ENCODE measurements around the gene CLN6.

The CLN6 gene

DNA sequence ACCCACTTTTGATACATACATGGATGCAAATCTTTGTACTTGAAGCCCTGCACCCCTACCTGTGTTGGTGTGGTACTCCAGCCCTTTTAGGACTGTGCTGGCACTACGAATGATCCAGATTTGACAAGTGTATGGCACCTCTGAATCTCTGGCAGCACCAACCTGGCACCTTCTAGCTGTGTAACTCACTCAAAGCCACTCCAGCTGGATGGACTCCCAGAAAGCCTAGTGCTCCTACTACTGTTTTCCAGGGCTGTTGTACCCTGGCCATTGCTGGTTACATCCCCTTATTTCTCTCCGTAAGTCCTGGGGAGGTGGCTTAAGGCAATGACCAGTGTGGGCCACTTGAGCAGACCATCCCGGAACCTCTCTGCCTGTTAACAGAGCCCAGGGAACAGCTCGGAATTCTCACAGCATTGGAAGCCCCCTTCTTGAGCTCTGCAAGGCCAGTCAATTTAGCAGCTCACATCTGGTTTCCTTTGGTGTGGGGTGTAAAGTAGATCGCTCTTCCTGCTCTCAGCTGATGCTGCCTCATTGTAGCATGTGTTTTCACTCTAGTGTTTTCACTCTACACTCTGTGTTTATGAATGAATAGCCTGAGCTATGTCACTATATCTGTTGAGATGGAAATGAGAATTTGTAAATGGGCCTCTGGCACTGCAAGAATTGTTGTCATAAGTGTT, 36.6 kb downstream of the CLN6 start:
- Histone ChIP-seq H3K27me3 (ENCODE audit: control insufficient read depth in 2 of 2, insufficient read depth in 2 of 2, low read length in 2 of 2) (no peaks in the 10 kb centered on the region), H3K4me3 (ENCODE audit: low read length in 2 of 2) (no peak overlapping the region), H3K9ac (ENCODE audit: low read depth in 1 of 2, low read length in 2 of 2) (no peak overlapping the region), H3K36me3 (ENCODE audit: control insufficient read depth in 2 of 2, insufficient read depth in 2 of 2, low read length in 2 of 2) (peaks cover 35 to 41% of the 10 kb centered on the region in 2 donors), H3K4me1 (ENCODE audit: control insufficient read depth in 2 of 2, insufficient read depth in 2 of 2, low read length in 2 of 2) (peaks cover 7 to 15% of the 10 kb centered on the region in 2 donors), H3K9me3 (ENCODE audit: control insufficient read depth in 2 of 2, low read length in 2 of 2) (no peaks in the 10 kb centered on the region), H3K27ac (ENCODE audit: low read depth in 2 of 2, low read length in 2 of 2) (no peak overlapping the region)

DNA sequence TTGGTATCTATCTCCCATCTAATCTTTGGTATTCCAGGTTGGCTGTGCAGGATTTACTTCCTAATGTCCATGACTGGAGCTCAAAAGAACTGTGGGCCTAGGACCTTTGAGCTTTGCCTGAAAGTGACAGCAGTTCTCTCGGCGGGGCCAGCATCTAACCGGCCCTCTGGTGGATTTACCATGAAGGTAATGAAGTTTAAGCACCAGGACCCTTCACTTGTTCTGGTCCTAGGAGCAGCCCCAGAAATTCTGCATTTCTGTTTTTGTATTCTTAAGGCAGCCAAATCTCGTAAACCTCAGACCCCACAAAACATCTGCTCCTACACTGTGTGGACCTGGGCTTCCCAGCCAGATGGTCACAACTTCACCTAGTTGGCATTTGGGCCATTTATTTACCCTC, 37.4 kb downstream of the CLN6 start:
- no peak overlapping the region for H3K9ac ChIP-seq (ENCODE audit: low read depth in 1 of 2, low read length in 2 of 2)
- no peak overlapping the region for H3K4me3 ChIP-seq (ENCODE audit: low read length in 2 of 2)
- H3K4me1 ChIP-seq (ENCODE audit: control insufficient read depth in 2 of 2, insufficient read depth in 2 of 2, low read length in 2 of 2), result peaks cover 12 to 21% of the 10 kb centered on the region in 2 donors
- H3K27ac ChIP-seq (ENCODE audit: low read depth in 2 of 2, low read length in 2 of 2), result no peak overlapping the region
- H3K36me3 ChIP-seq (ENCODE audit: control insufficient read depth in 2 of 2, insufficient read depth in 2 of 2, low read length in 2 of 2), result peaks cover 29 to 38% of the 10 kb centered on the region in 2 donors
- no peaks in the 10 kb centered on the region for H3K9me3 ChIP-seq (ENCODE audit: control insufficient read depth in 2 of 2, low read length in 2 of 2)
- H3K27me3 ChIP-seq (ENCODE audit: control insufficient read depth in 2 of 2, insufficient read depth in 2 of 2, low read length in 2 of 2), result no peaks in the 10 kb centered on the region

DNA sequence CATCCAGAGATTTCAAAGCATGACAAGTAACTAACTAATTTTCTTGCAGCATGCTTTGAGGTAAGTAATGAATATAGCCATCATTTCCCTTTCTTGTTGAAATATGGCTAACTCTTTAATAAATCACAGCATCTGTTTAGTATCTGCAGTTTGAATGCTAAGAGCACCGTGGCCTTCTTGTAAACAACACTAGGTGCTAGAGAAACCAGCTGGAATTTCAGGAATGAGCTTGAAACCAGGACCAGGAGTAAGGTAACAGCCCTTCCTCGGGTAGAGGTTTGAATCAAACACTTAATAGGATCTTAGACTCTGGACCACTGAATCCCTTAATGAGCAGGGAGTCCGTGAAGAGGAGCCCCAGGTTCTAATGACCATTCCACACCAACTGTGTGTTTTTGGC, 38.0 kb downstream of the CLN6 start:
- no peak overlapping the region for H3K27ac ChIP-seq (ENCODE audit: low read depth in 2 of 2, low read length in 2 of 2)
- H3K9me3 ChIP-seq (ENCODE audit: control insufficient read depth in 2 of 2, low read length in 2 of 2), result no peaks in the 10 kb centered on the region
- no peak overlapping the region for H3K9ac ChIP-seq (ENCODE audit: low read depth in 1 of 2, low read length in 2 of 2)
- H3K4me3 ChIP-seq (ENCODE audit: low read length in 2 of 2), result no peak overlapping the region
- peaks cover 28 to 34% of the 10 kb centered on the region in 2 donors for H3K36me3 ChIP-seq (ENCODE audit: control insufficient read depth in 2 of 2, insufficient read depth in 2 of 2, low read length in 2 of 2)
- peaks cover 12 to 21% of the 10 kb centered on the region in 2 donors for H3K4me1 ChIP-seq (ENCODE audit: control insufficient read depth in 2 of 2, insufficient read depth in 2 of 2, low read length in 2 of 2)
- H3K27me3 ChIP-seq (ENCODE audit: control insufficient read depth in 2 of 2, insufficient read depth in 2 of 2, low read length in 2 of 2), result no peaks in the 10 kb centered on the region

DNA sequence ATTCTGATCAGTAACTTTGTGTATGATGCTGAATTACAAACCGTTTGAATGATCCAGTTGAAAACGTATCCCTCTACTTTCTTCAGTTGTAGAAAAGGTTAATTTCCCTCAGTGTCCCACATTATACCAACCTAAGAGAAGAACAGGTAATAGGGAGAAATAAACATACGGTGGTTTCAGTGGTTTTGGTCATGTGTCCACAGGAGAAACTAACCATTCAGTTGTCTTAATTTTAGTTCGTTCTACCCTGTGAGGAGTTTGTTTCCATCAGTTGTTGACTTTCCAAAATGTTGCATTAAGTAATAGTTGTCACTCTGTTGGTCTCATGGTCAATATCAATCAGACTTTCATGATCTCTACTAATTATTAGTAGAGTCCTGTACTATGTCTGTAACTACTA, 39.5 kb downstream of the CLN6 start:
- no peaks in the 10 kb centered on the region for H3K9me3 ChIP-seq (ENCODE audit: control insufficient read depth in 2 of 2, low read length in 2 of 2)
- peaks cover 12 to 21% of the 10 kb centered on the region in 2 donors for H3K4me1 ChIP-seq (ENCODE audit: control insufficient read depth in 2 of 2, insufficient read depth in 2 of 2, low read length in 2 of 2)
- H3K36me3 ChIP-seq (ENCODE audit: control insufficient read depth in 2 of 2, insufficient read depth in 2 of 2, low read length in 2 of 2), result peaks cover 30 to 36% of the 10 kb centered on the region in 2 donors
- no peak overlapping the region for H3K9ac ChIP-seq (ENCODE audit: low read depth in 1 of 2, low read length in 2 of 2)
- peak overlapping the region in 1 of 2 donors; percentile 20 for H3K27ac ChIP-seq (ENCODE audit: low read depth in 2 of 2, low read length in 2 of 2)
- H3K4me3 ChIP-seq (ENCODE audit: low read length in 2 of 2), result no peak overlapping the region
- no peaks in the 10 kb centered on the region for H3K27me3 ChIP-seq (ENCODE audit: control insufficient read depth in 2 of 2, insufficient read depth in 2 of 2, low read length in 2 of 2)

DNA sequence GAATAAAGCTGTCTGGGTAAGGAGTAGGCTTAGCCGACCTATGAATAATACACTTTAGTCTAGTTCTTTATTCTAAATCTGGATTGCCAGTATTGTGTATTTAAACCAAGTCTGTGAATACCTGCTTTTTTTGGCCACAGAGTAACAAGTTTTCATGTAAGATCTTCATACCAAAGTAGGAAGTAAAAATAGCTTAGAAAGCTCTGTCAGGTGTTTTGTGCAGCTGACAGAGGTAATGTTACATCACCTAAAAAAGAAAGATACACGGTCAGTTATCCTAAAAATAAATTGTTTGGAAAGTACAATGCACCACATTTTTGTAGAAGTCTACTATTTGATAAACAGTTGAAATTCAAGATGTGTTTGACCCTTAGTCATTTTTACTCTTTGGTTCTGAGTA, 40.9 kb downstream of the CLN6 start:
- Histone ChIP-seq H3K27ac (ENCODE audit: low read depth in 2 of 2, low read length in 2 of 2) (peak overlapping the region; percentile 46 to 74), H3K9me3 (ENCODE audit: control insufficient read depth in 2 of 2, low read length in 2 of 2) (no peaks in the 10 kb centered on the region), H3K36me3 (ENCODE audit: control insufficient read depth in 2 of 2, insufficient read depth in 2 of 2, low read length in 2 of 2) (peaks cover 38 to 46% of the 10 kb centered on the region in 2 donors), H3K4me1 (ENCODE audit: control insufficient read depth in 2 of 2, insufficient read depth in 2 of 2, low read length in 2 of 2) (peaks cover 12 to 21% of the 10 kb centered on the region in 2 donors), H3K27me3 (ENCODE audit: control insufficient read depth in 2 of 2, insufficient read depth in 2 of 2, low read length in 2 of 2) (no peaks in the 10 kb centered on the region), H3K9ac (ENCODE audit: low read depth in 1 of 2, low read length in 2 of 2) (no peak overlapping the region), H3K4me3 (ENCODE audit: low read length in 2 of 2) (no peak overlapping the region)

DNA sequence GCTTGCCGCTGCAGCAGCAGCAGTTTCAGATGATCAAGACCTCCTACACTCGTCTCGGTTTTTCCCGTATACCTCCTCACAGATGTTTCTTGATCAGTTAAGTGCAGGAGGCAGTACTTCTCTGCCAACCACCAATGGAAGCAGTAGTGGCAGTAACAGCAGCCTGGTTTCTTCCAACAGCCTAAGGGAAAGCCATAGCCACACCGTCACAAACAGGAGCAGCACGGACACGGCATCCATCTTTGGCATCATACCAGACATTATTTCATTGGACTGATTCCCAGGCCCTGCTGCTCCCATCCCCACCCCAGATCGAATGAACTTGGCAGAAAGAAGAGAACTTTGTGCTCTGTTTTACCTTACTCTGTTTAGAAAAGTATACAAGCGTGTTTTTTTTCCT, 42.0 kb downstream of the CLN6 start:
- H3K36me3 ChIP-seq (ENCODE audit: control insufficient read depth in 2 of 2, insufficient read depth in 2 of 2, low read length in 2 of 2), result peaks cover 38 to 46% of the 10 kb centered on the region in 2 donors
- H3K27me3 ChIP-seq (ENCODE audit: control insufficient read depth in 2 of 2, insufficient read depth in 2 of 2, low read length in 2 of 2), result no peaks in the 10 kb centered on the region
- no peaks in the 10 kb centered on the region for H3K9me3 ChIP-seq (ENCODE audit: control insufficient read depth in 2 of 2, low read length in 2 of 2)
- H3K4me1 ChIP-seq (ENCODE audit: control insufficient read depth in 2 of 2, insufficient read depth in 2 of 2, low read length in 2 of 2), result peaks cover 12 to 21% of the 10 kb centered on the region in 2 donors
- H3K9ac ChIP-seq (ENCODE audit: low read depth in 1 of 2, low read length in 2 of 2), result no peak overlapping the region
- peak overlapping the region; percentile 38 to 51 for H3K4me3 ChIP-seq (ENCODE audit: low read length in 2 of 2)
- peak overlapping the region; percentile 60 to 74 for H3K27ac ChIP-seq (ENCODE audit: low read depth in 2 of 2, low read length in 2 of 2)

DNA sequence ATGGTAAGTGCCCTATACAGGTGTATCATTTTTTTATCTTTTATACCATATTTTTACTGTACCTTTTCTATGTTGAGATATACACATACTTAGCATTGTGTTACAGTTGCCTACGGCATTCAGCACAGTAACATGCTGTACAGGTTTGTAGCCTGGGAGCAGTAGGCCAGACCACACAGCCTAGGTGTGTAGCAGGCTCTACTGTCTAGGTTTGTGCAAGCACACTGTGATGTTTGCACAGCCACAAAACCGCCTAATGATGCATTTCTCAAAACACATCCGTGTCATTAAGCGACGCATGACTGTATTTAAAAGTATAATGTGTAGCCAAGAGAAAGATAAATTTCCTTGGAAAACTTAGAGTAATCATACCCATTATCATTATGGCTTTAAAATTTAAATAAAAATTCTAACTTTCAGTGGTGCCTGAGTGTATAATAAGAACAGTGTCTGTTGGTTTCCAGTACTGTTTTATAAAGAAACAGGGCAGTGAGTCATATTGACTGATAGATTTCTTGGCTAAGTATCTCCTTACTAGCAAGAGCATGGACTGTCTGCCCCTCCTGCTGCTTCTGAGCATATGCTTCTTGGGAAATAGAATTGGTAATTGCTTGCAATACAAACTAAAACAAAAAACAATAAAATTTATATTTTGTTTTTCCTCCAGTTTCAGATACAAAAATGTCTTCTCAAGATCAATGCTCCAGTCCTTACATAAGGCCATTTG, 42.7 kb downstream of the CLN6 start:
- Histone ChIP-seq H3K9ac (ENCODE audit: low read depth in 1 of 2, low read length in 2 of 2) (no peak overlapping the region), H3K4me3 (ENCODE audit: low read length in 2 of 2) (no peak overlapping the region), H3K27ac (ENCODE audit: low read depth in 2 of 2, low read length in 2 of 2) (peak overlapping the region in 1 of 2 donors; percentile 74), H3K27me3 (ENCODE audit: control insufficient read depth in 2 of 2, insufficient read depth in 2 of 2, low read length in 2 of 2) (no peaks in the 10 kb centered on the region), H3K9me3 (ENCODE audit: control insufficient read depth in 2 of 2, low read length in 2 of 2) (no peaks in the 10 kb centered on the region), H3K4me1 (ENCODE audit: control insufficient read depth in 2 of 2, insufficient read depth in 2 of 2, low read length in 2 of 2) (peaks cover 12 to 21% of the 10 kb centered on the region in 2 donors), H3K36me3 (ENCODE audit: control insufficient read depth in 2 of 2, insufficient read depth in 2 of 2, low read length in 2 of 2) (peaks cover 36 to 47% of the 10 kb centered on the region in 2 donors)

DNA sequence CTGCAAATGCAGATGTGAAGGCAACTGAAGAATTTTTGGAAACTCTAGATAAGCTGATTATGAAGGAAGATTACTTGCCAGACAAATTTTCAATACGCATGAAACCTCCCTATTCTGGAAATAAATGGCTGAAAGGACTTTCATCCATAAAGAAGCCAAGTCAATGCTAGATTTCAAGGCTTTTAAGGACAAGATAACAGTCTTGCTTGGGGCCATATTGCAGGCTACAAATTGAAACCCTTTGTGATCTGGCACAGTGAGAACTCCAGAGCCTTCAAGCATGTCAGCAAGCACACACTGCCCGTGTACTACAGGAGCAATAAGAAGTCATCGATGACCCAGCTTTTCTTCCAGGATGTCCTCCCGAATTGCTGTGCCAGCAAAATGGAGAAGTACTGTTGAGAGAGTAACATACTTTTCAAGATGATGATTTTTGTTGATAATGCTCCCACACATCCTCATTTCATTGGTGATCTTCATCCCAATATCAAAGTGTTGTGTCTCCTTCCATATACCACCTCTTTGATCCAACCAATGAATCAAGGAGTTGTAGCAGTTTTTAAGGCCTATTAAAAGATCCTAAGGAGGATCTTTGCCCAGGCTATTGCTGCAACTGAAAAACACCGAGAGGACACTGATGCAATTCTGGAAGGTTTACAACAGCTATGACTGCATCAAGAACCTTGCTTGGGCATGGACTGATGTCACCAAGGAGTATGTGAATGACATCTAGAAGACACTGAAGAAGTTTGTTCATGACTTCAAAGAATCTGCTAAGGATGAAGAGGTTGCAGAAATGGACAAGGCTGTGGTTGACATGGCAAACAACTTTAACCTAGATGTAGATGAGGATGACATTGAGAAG, 44.7 kb downstream of the CLN6 start:
- H3K4me1 ChIP-seq (ENCODE audit: control insufficient read depth in 2 of 2, insufficient read depth in 2 of 2, low read length in 2 of 2), result peaks cover 11 to 21% of the 10 kb centered on the region in 2 donors
- H3K27ac ChIP-seq (ENCODE audit: low read depth in 2 of 2, low read length in 2 of 2), result no peak overlapping the region
- H3K4me3 ChIP-seq (ENCODE audit: low read length in 2 of 2), result no peak overlapping the region
- no peaks in the 10 kb centered on the region for H3K27me3 ChIP-seq (ENCODE audit: control insufficient read depth in 2 of 2, insufficient read depth in 2 of 2, low read length in 2 of 2)
- H3K9ac ChIP-seq (ENCODE audit: low read depth in 1 of 2, low read length in 2 of 2), result no peak overlapping the region
- peaks cover 49 to 50% of the 10 kb centered on the region in 2 donors for H3K36me3 ChIP-seq (ENCODE audit: control insufficient read depth in 2 of 2, insufficient read depth in 2 of 2, low read length in 2 of 2)
- H3K9me3 ChIP-seq (ENCODE audit: control insufficient read depth in 2 of 2, low read length in 2 of 2), result no peaks in the 10 kb centered on the region

DNA sequence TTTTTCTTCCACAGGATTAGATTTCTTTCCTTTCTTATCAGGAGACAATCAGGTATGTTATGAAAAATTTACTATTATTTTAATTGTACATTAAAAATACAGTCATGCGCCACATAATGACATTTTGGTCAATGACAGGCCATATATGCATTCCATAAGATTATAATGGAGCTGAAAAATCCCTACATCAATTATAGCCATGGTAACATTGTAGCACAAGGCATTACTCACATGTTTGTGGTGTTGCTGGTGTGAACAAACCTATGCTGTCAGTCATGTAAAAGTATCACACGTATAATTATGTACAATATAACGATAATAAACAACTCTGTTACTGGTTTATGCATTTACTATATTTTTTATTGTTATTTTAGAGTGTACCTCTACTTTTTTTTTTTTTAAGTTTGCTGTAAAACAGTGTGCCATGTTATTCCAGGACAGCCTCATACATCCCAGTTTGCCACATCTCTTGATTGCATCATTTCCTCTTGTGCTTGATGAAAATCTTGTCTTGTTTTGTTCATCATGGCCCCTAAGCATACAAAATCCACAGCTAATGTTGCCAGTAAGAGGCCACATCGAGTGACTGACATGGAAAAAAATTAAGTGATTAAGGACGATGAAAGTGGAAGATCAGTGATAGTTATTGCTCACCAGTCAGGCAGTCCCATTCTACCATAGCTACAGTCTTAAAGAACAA, 45.8 kb downstream of the CLN6 start:
- Histone ChIP-seq H3K27ac (ENCODE audit: low read depth in 2 of 2, low read length in 2 of 2) (no peak overlapping the region), H3K36me3 (ENCODE audit: control insufficient read depth in 2 of 2, insufficient read depth in 2 of 2, low read length in 2 of 2) (peaks cover 49 to 50% of the 10 kb centered on the region in 2 donors), H3K9me3 (ENCODE audit: control insufficient read depth in 2 of 2, low read length in 2 of 2) (no peaks in the 10 kb centered on the region), H3K9ac (ENCODE audit: low read depth in 1 of 2, low read length in 2 of 2) (no peak overlapping the region), H3K4me1 (ENCODE audit: control insufficient read depth in 2 of 2, insufficient read depth in 2 of 2, low read length in 2 of 2) (peaks cover 9 to 12% of the 10 kb centered on the region in 2 donors), H3K27me3 (ENCODE audit: control insufficient read depth in 2 of 2, insufficient read depth in 2 of 2, low read length in 2 of 2) (no peaks in the 10 kb centered on the region), H3K4me3 (ENCODE audit: low read length in 2 of 2) (no peak overlapping the region)

Data from mucosa of rectum (tissue), 2 donors.